ENCODE results near the gene CDS1.
"Not testable (repeated sequence)": the region's sequence is repeated elsewhere in the genome, so short reads cannot be mapped to it uniquely, and the experiment has no call there.

DNA sequence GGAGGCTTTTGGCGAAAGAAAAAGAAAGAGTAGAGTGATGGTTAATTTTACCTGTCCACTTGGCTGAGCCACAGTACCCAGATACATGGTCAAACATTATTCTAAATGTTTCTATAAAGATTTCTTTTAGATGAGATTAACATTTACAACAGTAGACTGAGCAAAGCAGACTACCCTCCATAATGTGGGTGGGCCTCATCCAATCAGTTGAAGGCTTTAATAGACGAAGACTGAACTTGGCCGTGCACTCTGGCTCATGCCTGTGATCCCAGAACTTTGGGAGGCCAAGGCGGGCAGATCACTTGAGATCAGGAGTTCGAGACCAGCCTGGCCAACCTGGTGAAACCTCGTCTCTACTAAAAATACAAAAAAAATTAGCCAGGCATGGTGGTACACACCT, 33.7 kb upstream of the CDS1 start:
- TF ChIP-seq, protein P1, sequence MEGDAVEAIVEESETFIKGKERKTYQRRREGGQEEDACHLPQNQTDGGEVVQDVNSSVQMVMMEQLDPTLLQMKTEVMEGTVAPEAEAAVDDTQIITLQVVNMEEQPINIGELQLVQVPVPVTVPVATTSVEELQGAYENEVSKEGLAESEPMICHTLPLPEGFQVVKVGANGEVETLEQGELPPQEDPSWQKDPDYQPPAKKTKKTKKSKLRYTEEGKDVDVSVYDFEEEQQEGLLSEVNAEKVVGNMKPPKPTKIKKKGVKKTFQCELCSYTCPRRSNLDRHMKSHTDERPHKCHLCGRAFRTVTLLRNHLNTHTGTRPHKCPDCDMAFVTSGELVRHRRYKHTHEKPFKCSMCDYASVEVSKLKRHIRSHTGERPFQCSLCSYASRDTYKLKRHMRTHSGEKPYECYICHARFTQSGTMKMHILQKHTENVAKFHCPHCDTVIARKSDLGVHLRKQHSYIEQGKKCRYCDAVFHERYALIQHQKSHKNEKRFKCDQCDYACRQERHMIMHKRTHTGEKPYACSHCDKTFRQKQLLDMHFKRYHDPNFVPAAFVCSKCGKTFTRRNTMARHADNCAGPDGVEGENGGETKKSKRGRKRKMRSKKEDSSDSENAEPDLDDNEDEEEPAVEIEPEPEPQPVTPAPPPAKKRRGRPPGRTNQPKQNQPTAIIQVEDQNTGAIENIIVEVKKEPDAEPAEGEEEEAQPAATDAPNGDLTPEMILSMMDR (conservative IDR thresholded peaks at IDR 0.05; ENCODE audit: low read length) = not testable (repeated sequence)
- not testable (repeated sequence) for TF ChIP-seq EZH2phosphoT487 (IDR thresholded peaks at IDR 0.05; ENCODE audit: borderline replicate concordance, low read depth, low read length)

All from OCI-LY7 (cell line).